HG02885 (cell line): Measurements from ENCODE around the gene CD1B.
"Not testable (repeated sequence)": the region's sequence is repeated elsewhere in the genome, so short reads cannot be mapped to it uniquely, and the experiment has no call there.

Experiments used
- ATAC-seq: cut with Tn5 transposase; IDR thresholded peaks from one replicate; pipeline ENCODE4 v1.9.1; 2021; ENCODE audit warnings: mild to moderate bottlenecking; ENCODE audit not compliant: unreplicated experiment, poor library complexity

The CD1B gene

DNA sequence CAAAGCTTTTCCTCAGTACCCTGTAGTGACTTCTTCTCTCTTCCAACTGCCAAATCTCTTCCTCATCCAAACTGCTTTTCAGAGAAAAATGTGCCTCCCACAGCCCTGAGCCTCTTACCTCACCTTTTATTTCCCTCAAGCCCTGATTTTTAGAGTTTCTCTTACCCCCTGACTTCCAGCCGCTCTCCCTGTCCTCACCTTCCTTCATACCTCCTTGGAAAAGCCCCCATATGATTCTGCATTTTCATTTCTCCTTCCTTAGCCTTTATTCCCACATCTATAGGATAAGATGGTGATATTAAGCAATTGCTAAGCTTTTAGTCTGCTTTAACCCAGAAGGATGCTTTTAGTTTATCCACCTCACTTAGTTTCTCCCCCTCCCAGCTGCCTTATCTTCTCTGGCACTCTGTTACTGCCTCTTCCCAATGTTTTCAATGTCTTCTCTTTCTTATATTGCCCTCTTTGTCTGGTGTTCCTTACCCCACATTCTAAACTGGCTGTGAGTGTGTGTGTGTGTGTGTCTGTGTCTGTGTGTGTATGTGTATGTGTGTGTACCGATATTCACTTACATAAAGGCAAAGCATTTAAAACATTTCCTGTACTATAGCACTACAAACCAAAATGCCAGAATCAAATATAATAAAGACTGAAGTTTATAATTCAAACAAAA, at the start of gene CD1B:
Gene CD1B (minus strand): TSS at position 51 of the 670 bp plus-strand sequence. CDS start 108 bp downstream, outside the sequence.
- ATAC-seq: no peak

- ATAC-seq: no peak
Measured at GRCh38 chr1:158374860-158375259, 43.5 kb upstream of the CD1B start.

- ATAC-seq: not testable (repeated sequence)
Measured at GRCh38 chr1:158374101-158374500, 42.8 kb upstream of the CD1B start.

DNA sequence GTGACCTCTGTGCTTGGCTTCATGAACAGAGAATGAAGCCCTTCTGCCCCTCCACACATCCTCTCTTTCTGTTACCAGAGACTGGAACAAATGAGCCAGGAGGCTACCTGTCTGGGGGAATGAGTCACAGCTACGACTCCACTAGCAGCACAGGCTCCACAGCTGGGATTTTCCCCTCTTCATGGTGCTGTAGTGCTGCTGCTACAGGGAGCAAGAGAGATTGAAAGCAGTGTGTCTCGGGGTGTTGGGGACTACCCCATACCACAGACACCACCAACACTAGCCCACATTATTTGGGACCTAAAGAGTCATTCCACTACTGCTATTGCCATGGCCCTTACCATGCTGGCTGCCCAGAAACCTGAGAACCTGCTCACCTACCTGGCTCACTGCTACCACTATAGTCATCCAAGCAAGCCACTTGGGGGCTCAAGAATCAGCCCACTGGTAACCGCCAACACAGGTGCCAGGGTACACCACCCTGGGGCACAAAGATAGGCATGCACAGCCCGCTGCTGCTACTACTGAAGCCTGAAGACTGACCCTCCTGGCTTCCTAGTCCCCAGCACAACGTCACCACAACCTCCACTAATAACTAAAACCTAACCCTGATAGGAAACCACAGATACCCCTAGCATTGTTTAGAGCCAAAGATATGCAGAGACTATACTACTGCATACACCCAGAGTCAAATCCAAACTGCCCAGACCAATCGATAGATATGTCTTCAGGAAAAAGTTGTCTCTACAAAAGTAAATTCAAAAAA, 40.0 kb upstream of the CD1B start:
- ATAC-seq: peak; percentile 98

GRCh38 chr1:158366783-158367182, 35.5 kb upstream of the CD1B start:
- ATAC-seq: no peak

GRCh38 chr1:158362941-158363340, 31.6 kb upstream of the CD1B start:
- no peak for ATAC-seq

GRCh38 chr1:158362482-158362881, 31.2 kb upstream of the CD1B start:
- no peak for ATAC-seq

- ATAC-seq: no peak
Measured at GRCh38 chr1:158357441-158357840, 26.1 kb upstream of the CD1B start.

DNA sequence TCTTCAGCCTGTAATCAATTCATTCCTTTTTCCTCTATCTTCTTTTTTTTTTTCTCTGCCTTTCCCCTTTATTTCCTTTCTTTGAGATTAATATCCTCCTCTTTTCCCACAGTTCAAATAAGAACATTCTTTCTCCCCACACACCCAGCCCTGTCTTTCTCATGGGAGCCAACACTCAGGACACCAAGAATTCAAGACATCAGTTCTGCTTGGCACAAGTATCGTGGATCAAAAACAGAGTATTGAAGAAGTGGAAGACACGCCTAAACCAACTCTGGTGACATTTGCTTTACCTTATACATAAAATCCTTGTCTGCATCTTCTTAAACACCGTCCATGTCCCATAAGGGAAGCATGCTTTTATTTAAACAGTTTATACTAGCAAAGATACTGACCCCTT, 25.3 kb upstream of the CD1B start:
- no peak for ATAC-seq

DNA sequence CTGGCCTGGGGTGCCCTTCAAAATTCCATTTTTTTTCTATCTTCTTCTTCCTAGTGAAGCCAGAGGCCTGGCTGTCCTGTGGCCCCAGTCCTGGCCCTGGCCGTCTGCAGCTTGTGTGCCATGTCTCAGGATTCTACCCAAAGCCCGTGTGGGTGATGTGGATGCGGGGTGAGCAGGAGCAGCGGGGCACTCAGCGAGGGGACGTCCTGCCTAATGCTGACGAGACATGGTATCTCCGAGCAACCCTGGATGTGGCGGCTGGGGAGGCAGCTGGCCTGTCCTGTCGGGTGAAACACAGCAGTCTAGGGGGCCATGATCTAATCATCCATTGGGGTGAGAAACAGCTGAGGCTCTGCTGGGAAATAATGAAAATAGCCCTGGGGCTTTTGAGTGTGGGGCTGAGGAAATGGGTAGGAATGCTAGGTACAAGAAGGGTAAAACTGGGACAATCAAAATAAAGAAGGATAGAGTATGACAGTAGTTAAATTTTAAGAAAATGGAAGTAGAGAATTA, 24.5 kb upstream of the CD1B start:
- no peak for ATAC-seq

DNA sequence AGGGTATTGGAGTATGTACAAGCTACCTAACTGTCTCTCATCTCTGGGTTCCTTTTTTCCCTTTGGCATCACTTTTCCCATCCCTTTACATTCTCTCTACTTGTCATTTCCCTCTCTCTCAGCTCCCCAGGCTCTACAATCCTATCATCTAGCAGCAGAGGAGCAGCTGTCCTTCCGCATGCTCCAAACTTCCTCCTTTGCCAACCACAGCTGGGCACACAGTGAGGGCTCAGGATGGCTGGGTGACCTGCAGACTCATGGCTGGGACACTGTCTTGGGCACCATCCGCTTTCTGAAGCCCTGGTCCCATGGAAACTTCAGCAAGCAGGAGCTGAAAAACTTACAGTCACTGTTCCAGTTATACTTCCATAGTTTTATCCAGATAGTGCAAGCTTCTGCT, 22.9 kb upstream of the CD1B start:
- no peak for ATAC-seq

- ATAC-seq: peak; percentile 70
Measured at GRCh38 chr1:158353303-158354075, 22.2 kb upstream of the CD1B start, which contains the start of gene CD1E. TSS of gene CD1E (plus strand) at chr1:158353894. CDS start at chr1:158353989, 95 bp downstream.

DNA sequence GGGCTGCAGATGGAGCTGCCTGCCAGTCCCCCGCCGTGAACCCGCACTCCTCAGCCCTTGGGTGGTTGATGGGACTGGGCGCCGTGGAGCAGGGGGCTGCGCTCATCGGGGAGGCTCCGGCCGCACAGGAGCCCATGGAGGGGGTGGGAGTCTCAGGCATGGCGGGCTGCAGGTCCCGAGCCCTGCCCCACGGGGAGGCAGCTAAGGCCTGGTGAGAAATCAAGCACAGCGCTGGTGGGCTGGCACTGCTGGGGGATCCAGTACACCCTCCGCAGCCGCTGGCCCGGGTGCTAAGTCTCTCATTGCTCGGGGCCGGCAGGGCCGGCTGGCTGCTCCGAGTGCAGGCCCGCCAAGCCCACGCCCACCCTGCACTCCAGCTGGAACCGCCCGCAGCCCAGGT, 17.6 kb upstream of the CD1B start:
- not testable (repeated sequence) for ATAC-seq

DNA sequence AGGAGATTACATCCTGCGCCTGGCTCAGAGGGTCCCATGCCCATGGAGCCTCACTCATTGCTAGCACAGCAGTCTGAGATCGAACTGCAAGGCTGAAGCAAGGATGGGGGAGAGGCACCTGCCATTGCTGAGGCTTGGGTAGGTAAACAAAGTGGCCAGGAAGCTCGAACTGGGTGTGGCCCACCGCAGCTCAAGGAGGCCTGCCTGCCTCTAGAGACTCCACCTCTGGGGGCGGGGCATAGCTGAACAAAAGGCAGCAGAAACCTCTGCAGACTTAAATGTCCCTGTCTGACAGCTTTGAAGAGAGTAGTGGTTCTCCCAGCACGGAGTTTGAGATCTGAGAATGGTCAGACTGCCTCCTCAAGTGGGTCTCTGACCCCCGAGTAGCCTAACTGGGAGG, 5.1 kb upstream of the CD1B start:
- ATAC-seq: not testable (repeated sequence)

- ATAC-seq: no peak
Measured at GRCh38 chr1:158335213-158335532, 3.8 kb upstream of the CD1B start.

GRCh38 chr1:158334526-158335212, 3.3 kb upstream of the CD1B start:
- ATAC-seq: no peak

DNA sequence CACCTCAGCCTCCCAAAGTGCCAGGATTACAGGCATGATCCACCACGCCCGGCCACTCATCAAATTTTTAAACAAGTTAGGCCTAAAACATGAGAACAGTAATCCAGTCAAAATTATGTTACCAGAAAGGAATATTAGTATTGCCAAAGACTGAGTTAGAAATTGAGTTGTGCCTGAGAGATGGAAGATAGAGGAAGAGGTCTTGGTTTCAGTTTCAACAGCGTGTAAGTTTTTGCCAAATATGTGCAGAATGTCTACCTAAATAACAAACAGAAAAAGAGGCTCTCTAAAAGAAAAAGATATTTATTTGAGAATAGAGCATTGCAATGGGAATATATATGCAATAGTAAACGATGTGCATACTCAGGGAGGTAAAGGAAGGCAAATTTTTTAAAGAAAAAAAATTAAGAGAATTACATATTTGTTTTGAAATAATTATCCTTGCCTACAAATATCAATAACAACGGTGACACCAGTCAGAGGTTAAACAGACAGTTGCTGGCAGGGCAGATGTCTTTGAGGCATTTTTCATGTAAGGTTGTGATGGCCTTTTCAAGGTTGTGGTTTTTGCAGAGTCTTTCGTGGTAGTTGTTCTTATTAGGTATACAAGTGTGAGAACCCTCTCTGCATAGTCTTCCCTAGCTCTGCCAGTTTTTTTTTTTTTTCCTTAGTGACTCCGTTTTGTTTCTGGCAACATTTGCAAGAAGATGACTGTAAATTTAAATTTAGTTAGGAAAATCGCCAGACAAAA, 2.2 kb upstream of the CD1B start:
- ATAC-seq: peak; percentile 44

DNA sequence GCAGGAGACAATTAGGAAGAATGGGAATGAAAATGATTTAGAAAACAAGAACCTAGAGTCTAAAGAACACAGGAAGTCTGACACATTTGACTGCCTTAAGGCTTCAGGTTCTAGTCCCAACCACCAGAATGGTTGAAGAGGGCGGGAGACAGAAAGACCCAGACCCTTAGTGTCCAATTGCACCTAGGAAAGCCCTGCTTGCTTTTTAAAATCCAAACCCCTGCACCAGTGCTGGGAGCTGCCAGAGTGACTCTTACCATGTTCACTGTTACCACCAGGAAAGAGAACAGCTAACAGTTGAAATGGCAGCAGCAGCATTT, 265 bp downstream of the CD1B start:
- no peak for ATAC-seq

- ATAC-seq: no peak
Measured at GRCh38 chr1:158330391-158331105, 783 bp downstream of the CD1B start.
